IPS-18c (cell line): ENCODE data around the gene NXPH4.

Source experiments
- H3K4me3 ChIP-seq: 2 replicates; pipeline ENCODE4 v1.7.0; 2013; ENCODE audit warnings: low read depth, mild to moderate bottlenecking, low read length, moderate library complexity; ENCODE audit not compliant: insufficient read depth
- H3K9me3 ChIP-seq: one replicate; pipeline ENCODE4 v1.6.1; 2013; ENCODE audit warnings: mild to moderate bottlenecking, low read length, moderate library complexity; ENCODE audit not compliant: control insufficient read depth, insufficient read depth

NXPH4 gene

GRCh38 chr12:57266681-57267080, 50.1 kb downstream of the NXPH4 start:
- no peak overlapping the region for H3K4me3 ChIP-seq
- peaks cover 2% of the 10 kb centered on the region for H3K9me3 ChIP-seq

GRCh38 chr12:57268264-57268663, 51.7 kb downstream of the NXPH4 start:
- Histone ChIP-seq H3K9me3 (no peaks in the 10 kb centered on the region), H3K4me3 (no peak overlapping the region)

- Histone ChIP-seq H3K4me3 (no peak overlapping the region), H3K9me3 (no peaks in the 10 kb centered on the region)
These were observed 54.4 kb downstream of the NXPH4 start for GRCh38 chr12:57270966-57271470.

- Histone ChIP-seq H3K4me3 (no peak overlapping the region), H3K9me3 (no peaks in the 10 kb centered on the region)
These were observed 56.0 kb downstream of the NXPH4 start for GRCh38 chr12:57272337-57273151.

- no peak overlapping the region for H3K4me3 ChIP-seq
- no peaks in the 10 kb centered on the region for H3K9me3 ChIP-seq
These were observed 56.9 kb downstream of the NXPH4 start for GRCh38 chr12:57273516-57273915.
